ENCODE measurements around the gene TNFRSF19. TPM values are rescaled to one million over a fixed set of nuclear protein-coding genes. Genes with fewer than 3 reads are reported as not detected.

Gene TNFRSF19
- total RNA-seq, 2 donors from 2014 or later: 21.2 to 74.1 TPM

DNA sequence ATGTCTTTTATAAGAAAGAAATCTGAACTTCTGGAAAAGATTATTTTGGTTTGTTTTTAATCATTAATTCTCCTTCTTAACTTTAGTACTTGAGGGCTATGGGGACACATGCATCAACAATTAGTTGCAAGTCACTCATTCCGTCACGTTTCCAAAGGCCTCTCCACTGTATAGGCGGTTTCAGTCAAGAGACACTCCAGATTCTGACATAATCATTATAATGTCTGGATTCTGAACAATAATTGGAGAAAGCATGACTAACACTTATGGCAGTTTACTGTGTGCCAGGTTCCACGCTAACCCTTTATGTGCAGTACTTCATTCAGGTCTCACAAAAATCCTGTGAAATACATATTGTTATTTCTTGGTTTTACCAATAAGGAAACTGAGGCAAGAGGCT is 71.9 kb downstream of the TNFRSF19 start:
- 81% methylated on average over 4 of the region's 4 CpGs for WGBS
- no peaks in the 10 kb centered on the region for H3K9me3 ChIP-seq
- TF ChIP-seq POLR2AphosphoS5 (IDR thresholded peaks at IDR 0.05) (no peak), POLR2A (IDR thresholded peaks at IDR 0.05) (no peak)
- TF ChIP-seq, protein P1, sequence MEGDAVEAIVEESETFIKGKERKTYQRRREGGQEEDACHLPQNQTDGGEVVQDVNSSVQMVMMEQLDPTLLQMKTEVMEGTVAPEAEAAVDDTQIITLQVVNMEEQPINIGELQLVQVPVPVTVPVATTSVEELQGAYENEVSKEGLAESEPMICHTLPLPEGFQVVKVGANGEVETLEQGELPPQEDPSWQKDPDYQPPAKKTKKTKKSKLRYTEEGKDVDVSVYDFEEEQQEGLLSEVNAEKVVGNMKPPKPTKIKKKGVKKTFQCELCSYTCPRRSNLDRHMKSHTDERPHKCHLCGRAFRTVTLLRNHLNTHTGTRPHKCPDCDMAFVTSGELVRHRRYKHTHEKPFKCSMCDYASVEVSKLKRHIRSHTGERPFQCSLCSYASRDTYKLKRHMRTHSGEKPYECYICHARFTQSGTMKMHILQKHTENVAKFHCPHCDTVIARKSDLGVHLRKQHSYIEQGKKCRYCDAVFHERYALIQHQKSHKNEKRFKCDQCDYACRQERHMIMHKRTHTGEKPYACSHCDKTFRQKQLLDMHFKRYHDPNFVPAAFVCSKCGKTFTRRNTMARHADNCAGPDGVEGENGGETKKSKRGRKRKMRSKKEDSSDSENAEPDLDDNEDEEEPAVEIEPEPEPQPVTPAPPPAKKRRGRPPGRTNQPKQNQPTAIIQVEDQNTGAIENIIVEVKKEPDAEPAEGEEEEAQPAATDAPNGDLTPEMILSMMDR (IDR thresholded peaks at IDR 0.05): no peak

DNA sequence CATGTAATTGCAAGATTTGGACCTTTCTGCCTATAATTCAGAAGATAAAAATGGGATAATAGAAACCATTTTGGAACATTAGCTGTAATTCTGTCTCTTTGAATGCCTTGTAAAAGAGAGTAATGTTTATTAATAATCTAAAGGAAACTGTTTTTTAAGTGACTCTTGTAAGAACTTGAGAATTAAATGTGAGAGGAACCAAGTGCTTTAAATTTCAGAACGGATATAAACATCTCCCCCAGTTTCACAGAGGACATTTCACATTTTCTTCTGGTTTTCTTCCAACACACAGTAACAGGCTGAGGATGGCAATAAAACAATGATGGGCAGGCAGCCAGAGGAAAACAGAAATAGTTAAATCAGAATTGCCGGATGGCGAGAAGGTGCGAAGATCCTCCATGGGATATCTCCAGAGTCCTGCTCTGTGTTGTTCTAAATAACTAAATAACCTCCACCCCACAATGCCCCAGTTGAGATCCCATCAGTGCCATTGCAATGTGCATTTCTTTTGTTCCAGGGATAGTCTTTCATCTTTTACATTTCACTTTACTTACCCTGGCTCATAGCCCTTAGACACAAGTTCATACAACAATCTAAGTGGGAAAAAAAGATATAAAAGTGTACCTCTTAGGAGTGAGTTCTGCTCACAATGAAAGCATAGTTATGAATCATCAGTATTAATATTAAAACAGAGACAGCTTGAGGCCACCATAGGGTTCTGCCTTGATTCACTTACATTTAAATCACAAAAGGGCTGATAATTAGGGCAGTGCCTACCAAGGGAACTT is 73.3 kb downstream of the TNFRSF19 start:
- Histone ChIP-seq H3K27me3 (replicated peaks; ENCODE audit: insufficient read depth) (no peaks in the 10 kb centered on the region), H3K4me3 (no peak overlapping the region), H3K9me3 (no peaks in the 10 kb centered on the region), H3K27ac (no peak overlapping the region), H3K36me3 (no peaks in the 10 kb centered on the region), H3K4me1 (replicated peaks) (no peaks in the 10 kb centered on the region)
- intact Hi-C loops (cut with DNase I): loop anchor here (5.0 kb wide), 1 partner anchor 166 kb away; no protein-coding TSS in a partner anchor
- 7% methylated on average over 4 of the region's 4 CpGs for WGBS
- TF ChIP-seq POLR2AphosphoS5 (IDR thresholded peaks at IDR 0.05): no peak
- TF ChIP-seq POLR2A (IDR thresholded peaks at IDR 0.05): no peak
- TF ChIP-seq, protein P1 (IDR thresholded peaks at IDR 0.05): no peak
- DNase-seq (ENCODE audit: low spot score): no peak

More for the DNA sequence above, 71.9 kb downstream of the TNFRSF19 start:
- Histone ChIP-seq H3K27me3 (replicated peaks; ENCODE audit: insufficient read depth) (no peaks in the 10 kb centered on the region), H3K4me1 (replicated peaks) (no peaks in the 10 kb centered on the region), H3K27ac (no peak overlapping the region), H3K36me3 (no peaks in the 10 kb centered on the region), H3K4me3 (no peak overlapping the region)
- intact Hi-C loops (cut with DNase I): loop anchor here (5.0 kb wide), 1 partner anchor 165 kb away; no protein-coding TSS in a partner anchor
- DNase-seq (ENCODE audit: low spot score): no peak

DNA sequence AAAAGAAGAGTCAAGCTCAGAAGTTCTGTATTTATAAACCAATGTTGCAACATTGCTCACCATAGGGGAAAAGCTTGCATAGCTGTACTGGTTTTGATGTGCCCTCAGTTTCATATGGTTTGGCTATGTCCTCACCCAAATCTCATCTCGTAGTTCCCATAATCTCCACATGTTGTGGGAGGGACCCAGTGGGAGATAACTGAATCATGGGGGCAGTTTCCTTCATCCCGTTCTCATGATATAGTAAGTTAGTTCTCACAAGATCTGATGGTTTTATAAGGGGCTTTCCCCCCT is 73.9 kb downstream of the TNFRSF19 start:
- intact Hi-C loops (cut with DNase I): loop anchor here (5.0 kb wide), 1 partner anchor 167 kb away; no protein-coding TSS in a partner anchor
- Histone ChIP-seq H3K27ac (no peak overlapping the region), H3K4me3 (no peak overlapping the region), H3K36me3 (no peaks in the 10 kb centered on the region), H3K27me3 (replicated peaks; ENCODE audit: insufficient read depth) (no peaks in the 10 kb centered on the region), H3K9me3 (no peaks in the 10 kb centered on the region), H3K4me1 (replicated peaks) (no peaks in the 10 kb centered on the region)
- no peak for TF ChIP-seq POLR2A (IDR thresholded peaks at IDR 0.05)
- TF ChIP-seq, protein P1 (IDR thresholded peaks at IDR 0.05): no peak
- TF ChIP-seq POLR2AphosphoS5 (IDR thresholded peaks at IDR 0.05): no peak
- 39% methylated on average over 2 of the region's 2 CpGs for WGBS
- no peak for DNase-seq (ENCODE audit: low spot score)

DNA sequence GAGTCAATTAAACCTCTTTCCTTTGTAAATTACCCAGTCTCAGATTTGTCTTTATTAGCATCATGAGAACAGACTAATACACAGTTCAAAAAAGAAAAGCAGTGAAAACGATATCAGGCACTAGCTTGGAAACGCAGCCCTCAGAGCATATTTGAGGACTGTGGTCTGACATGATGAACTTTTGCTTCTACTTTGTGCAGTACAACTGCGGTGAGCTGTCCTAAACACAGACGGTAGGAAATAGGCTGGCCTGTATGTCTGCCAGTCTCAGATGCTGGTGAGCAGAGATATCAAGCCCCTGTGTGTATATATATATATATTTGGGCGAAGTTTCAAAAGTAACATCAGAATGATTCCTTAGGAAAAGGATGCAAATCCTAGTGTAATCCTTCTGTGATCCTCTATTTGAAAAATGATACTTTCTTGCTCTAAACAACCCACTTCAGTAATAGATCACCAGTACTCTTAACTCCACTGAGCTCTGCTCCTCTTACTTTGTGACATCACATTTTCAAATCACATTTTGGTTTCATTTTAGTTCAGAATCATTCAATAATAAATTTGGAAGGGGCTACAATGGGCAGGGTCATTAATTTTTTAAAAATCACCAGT is 74.4 kb downstream of the TNFRSF19 start:
- no peak overlapping the region for H3K27ac ChIP-seq
- TF ChIP-seq POLR2AphosphoS5 (IDR thresholded peaks at IDR 0.05): no peak
- no peak for TF ChIP-seq POLR2A (IDR thresholded peaks at IDR 0.05)
- TF ChIP-seq, protein P1 (IDR thresholded peaks at IDR 0.05): no peak
- no peaks in the 10 kb centered on the region for H3K36me3 ChIP-seq
- DNase-seq (ENCODE audit: low spot score): no peak
- H3K27me3 ChIP-seq (replicated peaks; ENCODE audit: insufficient read depth): no peaks in the 10 kb centered on the region
- no peaks in the 10 kb centered on the region for H3K9me3 ChIP-seq
- H3K4me3 ChIP-seq: no peak overlapping the region
- H3K4me1 ChIP-seq (replicated peaks): no peaks in the 10 kb centered on the region
- intact Hi-C loops (cut with DNase I): loop anchor here (5.0 kb wide), 1 partner anchor 167 kb away; no protein-coding TSS in a partner anchor
- WGBS: 62% methylated on average over 5 of the region's 5 CpGs

Measured in prostate gland (tissue), 2 donors.